Endothelial cell of umbilical vein (primary cell): ENCODE measurements around the gene C1orf53. TPM values are rescaled to one million over a fixed set of nuclear protein-coding genes. Genes with fewer than 3 reads are reported as not detected.

ENCODE experiments used
- BruUV-seq: library from RNA; stranded (reverse); fragments of 400-500 nt; replicated peaks from 2 replicates; lab custom pipeline; 2021; lab: Mats Ljungman, UMichigan
- CTCF ChIA-PET: fragments of 300-600, 350-600 bp; sonication (Branson Sonifier 250); formaldehyde crosslinking; loops from one replicate; lab custom pipeline; 2021; ENCODE audit warnings: antibody characterized with exemption, inconsistent platforms; lab: Charles Lee
- POLR2A ChIA-PET: fragments of 300-600, 350-600 bp; sonication (Branson Sonifier 250); formaldehyde crosslinking; loops from one replicate; lab custom pipeline; 2021; ENCODE audit warnings: antibody characterized with exemption, inconsistent platforms; lab: Charles Lee
- DNase-seq: peaks from one replicate; pipeline ENCODE4 v3.0.0-alpha.2; 2011; ENCODE audit warnings: low read depth, low spot score
- FAIRE-seq: peaks from 2 replicates; lab custom pipeline; 2011; peaks lifted over from hg19 to GRCh38; lab: Jason Lieb, UNC
- H2AFZ ChIP-seq: 2 replicates; pipeline ENCODE4 v1.6.0; 2012; ENCODE audit warnings: low read depth, low read length, control low read depth, inconsistent platforms
- H3K27ac ChIP-seq: 2 replicates; pipeline ENCODE4 v1.5.1; 2011; ENCODE audit warnings: low read depth, mild to moderate bottlenecking, control low read depth, low read length, moderate library complexity; ENCODE audit not compliant: insufficient read depth
- H3K27me3 ChIP-seq, 2 experiments: 2 replicates each; pipeline versions ENCODE4 v1.6.0 to v1.6.1; 2011; ENCODE audit warnings: low read length in 2 of 2, mixed read lengths in 1 of 2; ENCODE audit not compliant: control insufficient read depth in 2 of 2, insufficient read depth in 2 of 2
- H3K36me3 ChIP-seq, 2 experiments: 2 replicates in 1 of 2; 3 replicates in 1 of 2; pipeline ENCODE4 v1.5.1; 2011; ENCODE audit warnings: low read length in 2 of 2, mild to moderate bottlenecking in 1 of 2, moderate library complexity in 1 of 2; ENCODE audit not compliant: control insufficient read depth in 2 of 2, insufficient read depth in 2 of 2; ENCODE audit errors: extremely low read depth in 1 of 2
- H3K4me1 ChIP-seq: 3 replicates; pipeline ENCODE4 v1.5.1; 2011; ENCODE audit warnings: mild to moderate bottlenecking, low read length; ENCODE audit not compliant: control insufficient read depth, insufficient read depth; ENCODE audit errors: extremely low read depth
- H3K4me2 ChIP-seq: 2 replicates; pipeline ENCODE4 v1.6.1; 2011; ENCODE audit warnings: low read length, control low read depth, mixed read lengths; ENCODE audit not compliant: insufficient read depth
- H3K4me3 ChIP-seq, 3 experiments: fragments of 200-600 bp in 1 of 3; sonication (generic), shearing (Covaris generic) in 1 of 3; replicated peaks in 1 of 3; 2 replicates each; pipeline ENCODE4 v1.5.1; 2011 to 2016; ENCODE audit warnings: control low read depth in 3 of 3, low read length in 3 of 3, mild to moderate bottlenecking in 2 of 3, inconsistent platforms in 1 of 3, low read depth in 1 of 3, moderate library complexity in 1 of 3; ENCODE audit not compliant: insufficient read depth in 1 of 3
- H3K79me2 ChIP-seq: 2 replicates; pipeline ENCODE4 v1.6.0; 2012; ENCODE audit warnings: low read length, inconsistent platforms; ENCODE audit not compliant: control insufficient read depth, insufficient read depth
- H3K9ac ChIP-seq: replicated peaks from 2 replicates; pipeline ENCODE3; 2011; ENCODE audit warnings: low read length, control low read depth; ENCODE audit not compliant: insufficient read depth; ENCODE audit errors: extremely low read depth
- H3K9me1 ChIP-seq: replicated peaks from 3 replicates; pipeline ENCODE4 v1.6.0; 2011; ENCODE audit warnings: mild to moderate bottlenecking, low read length; ENCODE audit not compliant: control insufficient read depth, insufficient read depth; ENCODE audit errors: extremely low read depth
- H3K9me3 ChIP-seq: replicated peaks from 2 replicates; pipeline ENCODE4 v1.5.1; 2012; ENCODE audit warnings: low read length, inconsistent platforms; ENCODE audit not compliant: control insufficient read depth, insufficient read depth
- H4K20me1 ChIP-seq: replicated peaks from 2 replicates; pipeline ENCODE3; 2011; ENCODE audit warnings: mild to moderate bottlenecking, low read length; ENCODE audit not compliant: control insufficient read depth, insufficient read depth; ENCODE audit errors: extremely low read depth
- EZH2 ChIP-seq: IDR thresholded peaks from 2 replicates; pipeline ENCODE4 v1.6.1; 2012; ENCODE audit warnings: borderline replicate concordance, low read depth, mild to moderate bottlenecking, moderate library complexity, low read length, inconsistent platforms; ENCODE audit not compliant: severe bottlenecking
- FOS ChIP-seq: IDR thresholded peaks from 2 replicates; pipeline ENCODE4 v1.6.1; 2011; ENCODE audit warnings: mild to moderate bottlenecking, low read length, moderate library complexity, borderline replicate concordance; ENCODE audit not compliant: insufficient read depth
- GATA2 ChIP-seq: IDR thresholded peaks from 2 replicates; pipeline ENCODE4 v1.7.0; 2011; ENCODE audit warnings: low read depth, mild to moderate bottlenecking, moderate library complexity, mixed read lengths, low read length; ENCODE audit not compliant: insufficient read length, insufficient read depth
- JUN ChIP-seq: IDR thresholded peaks from 2 replicates; pipeline ENCODE4 v1.6.1; 2011; ENCODE audit warnings: borderline replicate concordance, low read depth; ENCODE audit not compliant: insufficient read length, insufficient read depth
- MYC ChIP-seq: IDR thresholded peaks from one replicate; pipeline ENCODE4 v1.6.1; 2011; ENCODE audit warnings: mild to moderate bottlenecking, low read depth, low read length
- POLR2A ChIP-seq: IDR thresholded peaks from 2 replicates; pipeline ENCODE4 v1.6.1; 2012; ENCODE audit warnings: low read depth, mild to moderate bottlenecking, control low read depth, low read length
- POLR2AphosphoS5 ChIP-seq: IDR thresholded peaks from 2 replicates; pipeline ENCODE4 v1.6.1; 2012; ENCODE audit warnings: low read depth, mild to moderate bottlenecking, control low read depth, low read length, moderate library complexity; ENCODE audit not compliant: insufficient read depth
- dilution Hi-C: fragments of 300-500 bp; cut with MboI; formaldehyde crosslinking; loops from one replicate; pipeline ENCODE4 v1.15.0; 2019; ENCODE audit warnings: low sequenced_read_pairs; ENCODE audit not compliant: extremely low pct_ligation_motif_present
- intact Hi-C: fragments of 100-400 bp; cut with micrococcal nuclease; formaldehyde crosslinking; loops from one replicate; pipeline ENCODE4 v1.10.0; 2022
- polyA plus RNA-seq, 4 experiments: library from polyadenylated mRNA; depleted of rRNA in 3 of 4; stranded (reverse) in 3 of 4; unstranded in 1 of 4; fragments of >200 nt; gene quantifications; 2 replicates each; pipeline versions ENCODE4 v1.2.1 to v1.2.3, GENCODE V29; 2011 to 2012; ENCODE audit warnings: missing spikeins in 1 of 4
- total RNA-seq: library from RNA; stranded (reverse); gene quantifications from 2 replicates; pipeline ENCODE4 v1.2.3, GENCODE V29; 2021
- TF ChIP-seq, protein P1 (sequence below), 2 donors: IDR thresholded peaks; 1 replicate in 1 of 2; 2 replicates in 1 of 2; pipeline ENCODE4 v1.5.1; 2011; ENCODE audit warnings: low read length in 2 of 2, mild to moderate bottlenecking in 2 of 2, moderate library complexity in 2 of 2, control low read depth in 1 of 2, inconsistent platforms in 1 of 2, low read depth in 1 of 2; ENCODE audit not compliant: insufficient read depth in 1 of 2; ENCODE audit errors: extremely low read depth in 1 of 2
- TF ChIP-seq, protein P2 (sequence below): IDR thresholded peaks from 2 replicates; pipeline ENCODE4 v1.6.1; 2011; ENCODE audit not compliant: insufficient read depth, insufficient read length

C1orf53 gene
- total and polyA plus RNA-seq, 2 donors (not counting 3 experiments of a cell fraction or from before 2014, with no cell fraction given) = 3.5 to 6.5 TPM

DNA sequence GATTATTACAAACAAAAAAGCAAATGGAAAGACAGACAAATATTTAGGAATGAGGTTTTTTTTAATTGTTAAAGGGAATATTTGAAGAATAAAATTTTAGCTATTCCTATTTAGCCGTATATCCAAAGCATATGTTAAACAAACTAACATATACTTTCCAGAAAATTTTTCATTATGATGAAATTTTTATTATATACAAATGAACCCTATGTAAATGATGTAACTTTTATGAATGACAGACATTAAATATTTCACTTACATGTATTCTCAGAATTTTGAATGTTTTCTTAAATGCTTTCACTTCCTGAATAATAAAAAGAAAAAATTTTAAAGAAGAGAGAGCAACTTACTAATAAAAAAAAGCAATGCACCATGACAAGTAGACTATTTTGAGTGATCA, 30.6 kb downstream of the C1orf53 start:
- TF ChIP-seq POLR2A (no peak), JUN (no peak), MYC (no peak), EZH2 (no peak), POLR2AphosphoS5 (no peak), GATA2 (no peak), FOS (no peak)
- TF ChIP-seq, protein P1, sequence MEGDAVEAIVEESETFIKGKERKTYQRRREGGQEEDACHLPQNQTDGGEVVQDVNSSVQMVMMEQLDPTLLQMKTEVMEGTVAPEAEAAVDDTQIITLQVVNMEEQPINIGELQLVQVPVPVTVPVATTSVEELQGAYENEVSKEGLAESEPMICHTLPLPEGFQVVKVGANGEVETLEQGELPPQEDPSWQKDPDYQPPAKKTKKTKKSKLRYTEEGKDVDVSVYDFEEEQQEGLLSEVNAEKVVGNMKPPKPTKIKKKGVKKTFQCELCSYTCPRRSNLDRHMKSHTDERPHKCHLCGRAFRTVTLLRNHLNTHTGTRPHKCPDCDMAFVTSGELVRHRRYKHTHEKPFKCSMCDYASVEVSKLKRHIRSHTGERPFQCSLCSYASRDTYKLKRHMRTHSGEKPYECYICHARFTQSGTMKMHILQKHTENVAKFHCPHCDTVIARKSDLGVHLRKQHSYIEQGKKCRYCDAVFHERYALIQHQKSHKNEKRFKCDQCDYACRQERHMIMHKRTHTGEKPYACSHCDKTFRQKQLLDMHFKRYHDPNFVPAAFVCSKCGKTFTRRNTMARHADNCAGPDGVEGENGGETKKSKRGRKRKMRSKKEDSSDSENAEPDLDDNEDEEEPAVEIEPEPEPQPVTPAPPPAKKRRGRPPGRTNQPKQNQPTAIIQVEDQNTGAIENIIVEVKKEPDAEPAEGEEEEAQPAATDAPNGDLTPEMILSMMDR (IDR thresholded peaks at IDR 0.05; ENCODE audit: extremely low read depth in 1 of 2, insufficient read depth in 1 of 2, low read depth in 1 of 2, low read length in 2 of 2) = no peak
- TF ChIP-seq, protein P2, sequence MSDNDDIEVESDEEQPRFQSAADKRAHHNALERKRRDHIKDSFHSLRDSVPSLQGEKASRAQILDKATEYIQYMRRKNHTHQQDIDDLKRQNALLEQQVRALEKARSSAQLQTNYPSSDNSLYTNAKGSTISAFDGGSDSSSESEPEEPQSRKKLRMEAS = no peak
- Histone ChIP-seq H3K36me3 (no peaks in the 10 kb centered on the region), H3K4me1 (no peaks in the 10 kb centered on the region), H3K27me3 (peaks cover 0 to 2% of the 10 kb centered on the region in 2 experiments), H3K9me1 (no peaks in the 10 kb centered on the region), H3K4me3 (no peak overlapping the region), H3K9me3 (no peaks in the 10 kb centered on the region), H3K27ac (no peak overlapping the region), H4K20me1 (no peaks in the 10 kb centered on the region), H2AFZ (no peak overlapping the region), H3K4me2 (no peak overlapping the region), H3K9ac (no peak overlapping the region), H3K79me2 (no peaks in the 10 kb centered on the region)
- dilution Hi-C loops = no loop called here
- no TSS peak for BruUV-seq
- intact Hi-C loops = loop anchor here (10.0 kb wide), 1 partner anchor 422 kb away; no protein-coding TSS in a partner anchor
- CTCF ChIA-PET = interaction anchor here (0.6 to 1.3 kb wide), 3 partner anchors 18 to 753 kb away, joined by 3 to 4 read pairs (median 3); no protein-coding TSS in a partner anchor
- POLR2A ChIA-PET = no interaction called here
- FAIRE-seq = no peak
- DNase-seq = no peak
